Measurements from ENCODE around the gene AP3S1.
A peak's percentile ranks its signal among the peaks of the same experiment; 100 is the strongest.

AP3S1 gene

GRCh38 chr5:115829913-115830312, 11.8 kb upstream of the AP3S1 start:
- no peak for DNase-seq

GRCh38 chr5:115831163-115831768, 10.5 kb upstream of the AP3S1 start:
- DNase-seq: peak; percentile 40

GRCh38 chr5:115835481-115835880, 6.3 kb upstream of the AP3S1 start:
- DNase-seq: no peak

DNA sequence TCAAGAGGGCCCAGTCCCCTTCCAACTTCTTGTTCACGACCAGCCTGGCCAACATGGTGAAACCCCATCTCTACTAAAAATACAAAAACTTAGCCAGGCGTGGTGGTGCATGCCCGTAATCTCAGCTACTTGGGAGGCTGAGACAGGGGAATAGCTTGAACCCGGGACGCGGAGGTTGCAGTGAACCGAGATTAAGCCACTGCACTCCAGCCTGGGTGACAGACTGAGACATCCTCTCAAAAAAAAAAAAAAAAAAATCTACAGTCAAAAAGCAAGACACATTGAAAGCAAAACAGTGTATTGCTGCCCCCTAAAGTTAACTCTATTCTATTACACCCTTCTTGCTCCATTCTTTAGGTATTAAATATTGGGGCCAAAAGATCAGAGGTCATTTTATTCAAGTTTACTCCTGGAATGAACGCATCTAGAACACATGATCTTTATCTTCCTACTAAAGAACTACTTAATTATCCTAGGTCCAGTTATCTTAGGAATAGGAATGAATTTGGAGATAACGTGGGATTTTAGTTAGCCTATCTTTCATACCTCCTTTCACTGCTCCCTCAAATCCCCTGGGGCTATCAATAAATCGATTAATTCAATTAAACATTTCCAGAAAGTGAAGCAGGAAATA, 2.7 kb upstream of the AP3S1 start:
- peak; percentile 57 for DNase-seq

- DNase-seq: no peak
These were observed 862 bp upstream of the AP3S1 start for GRCh38 chr5:115840873-115841272.

GRCh38 chr5:115842089-115842935, 577 bp downstream of the AP3S1 start:
- DNase-seq: no peak

- DNase-seq: no peak
These were observed 1.2 kb downstream of the AP3S1 start for GRCh38 chr5:115842952-115843351.

- no peak for DNase-seq
These were observed 1.9 kb downstream of the AP3S1 start for GRCh38 chr5:115843444-115844130.

GRCh38 chr5:115844321-115844817, 2.6 kb downstream of the AP3S1 start:
- no peak for DNase-seq

DNA sequence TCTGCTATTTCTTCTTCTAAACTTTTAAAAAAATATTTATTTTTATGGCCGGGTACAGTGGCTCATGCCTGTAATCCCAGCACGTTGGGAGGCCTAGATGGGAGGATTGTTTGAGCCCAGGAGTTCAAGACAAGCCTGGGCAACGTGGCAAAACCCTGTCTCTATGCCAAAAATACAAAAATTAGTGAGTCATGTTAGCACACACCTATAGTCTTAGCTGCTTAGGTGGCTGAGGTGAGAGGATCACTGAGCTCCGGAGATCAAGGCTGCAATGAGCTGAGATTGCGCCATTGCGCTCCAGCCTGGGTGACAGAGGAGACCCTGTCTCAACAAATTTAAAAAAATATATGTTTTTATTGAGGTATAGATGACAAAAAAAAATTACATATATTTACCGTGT, 5.6 kb downstream of the AP3S1 start:
- DNase-seq: no peak

- no peak for DNase-seq
These were observed 7.6 kb downstream of the AP3S1 start for GRCh38 chr5:115849258-115849798.

GRCh38 chr5:115850744-115851416, 9.1 kb downstream of the AP3S1 start:
- no peak for DNase-seq

GRCh38 chr5:115854139-115854538, 12.4 kb downstream of the AP3S1 start:
- DNase-seq: no peak

DNA sequence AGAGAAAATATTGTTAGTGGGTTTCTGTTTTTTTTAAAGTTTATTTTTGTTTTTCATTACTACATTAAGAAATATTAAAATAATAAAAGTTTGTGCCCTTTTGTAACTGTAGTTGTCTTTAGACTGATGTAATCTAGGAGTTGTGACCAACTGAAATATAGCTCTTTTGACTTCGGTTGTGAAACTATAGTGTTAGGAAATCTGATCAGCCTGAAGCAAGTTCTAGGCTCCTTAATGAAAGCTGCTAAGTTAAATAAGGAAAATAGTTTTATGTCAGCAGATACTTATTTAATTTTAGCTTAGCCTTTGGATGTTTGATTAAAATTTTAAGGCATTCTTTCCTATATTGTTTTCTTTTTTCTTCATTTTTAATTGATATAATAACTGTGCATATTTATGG, 14.2 kb downstream of the AP3S1 start:
- DNase-seq: no peak

GRCh38 chr5:115857057-115857479, 15.3 kb downstream of the AP3S1 start:
- no peak for DNase-seq

GRCh38 chr5:115857626-115858349, 16.1 kb downstream of the AP3S1 start:
- peak; percentile 60 for DNase-seq

- no peak for DNase-seq
These were observed 16.7 kb downstream of the AP3S1 start for GRCh38 chr5:115858396-115858795.

DNA sequence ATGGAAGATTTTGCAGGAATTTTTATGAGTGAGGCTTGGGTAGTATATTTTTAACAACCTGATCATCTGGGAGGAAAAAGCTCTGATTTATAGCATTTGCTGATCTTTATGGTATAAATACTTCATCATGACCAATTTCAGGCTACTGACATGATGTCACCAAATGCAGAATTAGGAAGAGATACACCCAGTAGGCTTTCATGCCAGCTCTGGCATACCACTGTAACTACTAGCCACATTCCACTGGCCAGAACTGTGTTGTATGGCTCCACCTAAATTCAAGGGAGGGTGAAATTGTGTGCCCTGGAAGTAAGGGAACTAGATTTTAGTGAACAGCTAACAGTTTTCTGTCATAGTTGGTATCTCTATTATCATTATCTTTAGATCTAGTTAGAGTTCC, 17.6 kb downstream of the AP3S1 start:
- peak; percentile 32 for DNase-seq

DNA sequence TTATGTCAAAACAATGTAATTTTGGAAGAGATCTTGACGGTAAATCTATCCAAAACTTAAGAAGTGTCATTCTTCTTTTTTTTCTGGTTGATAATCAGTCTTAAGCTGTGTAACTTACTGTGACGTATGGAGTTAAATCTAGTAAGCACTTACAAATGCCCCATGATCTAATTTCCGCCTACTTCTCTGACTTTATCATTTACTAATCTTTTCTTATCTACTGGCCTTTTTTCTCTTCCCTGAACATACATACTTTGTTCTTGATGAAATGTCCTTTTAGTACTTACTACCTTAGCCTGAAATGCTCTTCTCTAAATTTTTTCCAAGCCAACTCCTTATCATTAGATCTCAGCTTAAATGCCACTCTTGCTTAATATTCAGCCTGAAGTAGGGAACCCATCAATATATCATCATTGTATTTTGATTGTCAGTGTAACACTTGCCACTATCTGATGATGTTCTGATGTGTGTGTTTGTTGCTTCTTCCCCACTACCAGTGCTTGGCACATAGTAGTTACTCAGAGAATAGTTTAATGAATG, 27.6 kb downstream of the AP3S1 start:
- DNase-seq: no peak

- no peak for DNase-seq
These were observed 30.7 kb downstream of the AP3S1 start for GRCh38 chr5:115872447-115872846.

DNA sequence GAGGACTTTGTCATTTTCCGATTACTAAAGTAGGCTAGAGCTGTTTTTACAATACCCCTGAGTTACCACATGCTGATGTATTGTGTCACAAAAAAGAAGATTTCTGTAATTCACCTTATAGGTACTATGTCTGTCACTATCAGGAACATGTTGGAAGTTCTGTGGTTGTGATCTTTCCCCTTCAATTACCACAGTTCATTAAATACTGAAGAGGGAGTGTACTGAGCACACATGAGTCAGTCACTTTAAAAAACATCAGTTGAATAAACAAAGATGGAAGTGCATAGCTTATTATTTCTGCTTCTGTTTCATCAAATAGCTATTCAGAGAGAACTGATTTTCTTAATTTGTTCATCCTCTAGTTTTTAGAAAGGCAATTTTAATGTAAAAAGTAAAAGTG, 31.7 kb downstream of the AP3S1 start:
- DNase-seq: peak; percentile 48
